C4-2B (cell line): ENCODE measurements around the gene RASGEF1B.

ENCODE experiments used
- H3K27ac ChIP-seq: fragments of 450-650 bp; 2 replicates; pipeline ENCODE4 v1.5.1; 2017
- ZFX ChIP-seq: fragments of 450-650 bp; IDR thresholded peaks from 2 replicates; pipeline ENCODE4 v1.6.1; 2017
- TF ChIP-seq, protein P1 (sequence below): fragments of 450-650 bp; conservative IDR thresholded peaks from 2 replicates; pipeline ENCODE4 v1.5.1; 2017; ENCODE audit warnings: mild to moderate bottlenecking

The RASGEF1B gene

DNA sequence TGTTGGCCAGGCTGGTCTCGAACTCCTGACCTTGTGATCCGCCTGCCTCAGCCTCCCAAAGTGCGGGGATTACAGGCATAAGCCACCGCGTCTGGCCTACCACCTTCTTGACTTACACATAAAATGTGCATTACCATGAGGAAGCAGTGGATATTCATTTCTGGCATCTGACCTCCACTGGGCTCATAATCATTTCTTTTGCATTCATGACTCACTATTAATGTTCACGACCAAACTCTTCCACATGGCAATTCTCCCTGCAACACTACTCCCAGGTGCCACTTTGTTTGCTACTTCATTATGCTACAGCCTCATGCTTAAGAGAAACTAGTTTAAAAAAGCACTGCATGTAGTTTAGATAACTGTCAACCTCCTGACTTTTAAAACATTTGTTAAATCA, 22.7 kb downstream of the RASGEF1B start:
- TF ChIP-seq, protein P1, sequence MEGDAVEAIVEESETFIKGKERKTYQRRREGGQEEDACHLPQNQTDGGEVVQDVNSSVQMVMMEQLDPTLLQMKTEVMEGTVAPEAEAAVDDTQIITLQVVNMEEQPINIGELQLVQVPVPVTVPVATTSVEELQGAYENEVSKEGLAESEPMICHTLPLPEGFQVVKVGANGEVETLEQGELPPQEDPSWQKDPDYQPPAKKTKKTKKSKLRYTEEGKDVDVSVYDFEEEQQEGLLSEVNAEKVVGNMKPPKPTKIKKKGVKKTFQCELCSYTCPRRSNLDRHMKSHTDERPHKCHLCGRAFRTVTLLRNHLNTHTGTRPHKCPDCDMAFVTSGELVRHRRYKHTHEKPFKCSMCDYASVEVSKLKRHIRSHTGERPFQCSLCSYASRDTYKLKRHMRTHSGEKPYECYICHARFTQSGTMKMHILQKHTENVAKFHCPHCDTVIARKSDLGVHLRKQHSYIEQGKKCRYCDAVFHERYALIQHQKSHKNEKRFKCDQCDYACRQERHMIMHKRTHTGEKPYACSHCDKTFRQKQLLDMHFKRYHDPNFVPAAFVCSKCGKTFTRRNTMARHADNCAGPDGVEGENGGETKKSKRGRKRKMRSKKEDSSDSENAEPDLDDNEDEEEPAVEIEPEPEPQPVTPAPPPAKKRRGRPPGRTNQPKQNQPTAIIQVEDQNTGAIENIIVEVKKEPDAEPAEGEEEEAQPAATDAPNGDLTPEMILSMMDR = no peak
- TF ChIP-seq ZFX = no peak
- no peak overlapping the region for H3K27ac ChIP-seq

DNA sequence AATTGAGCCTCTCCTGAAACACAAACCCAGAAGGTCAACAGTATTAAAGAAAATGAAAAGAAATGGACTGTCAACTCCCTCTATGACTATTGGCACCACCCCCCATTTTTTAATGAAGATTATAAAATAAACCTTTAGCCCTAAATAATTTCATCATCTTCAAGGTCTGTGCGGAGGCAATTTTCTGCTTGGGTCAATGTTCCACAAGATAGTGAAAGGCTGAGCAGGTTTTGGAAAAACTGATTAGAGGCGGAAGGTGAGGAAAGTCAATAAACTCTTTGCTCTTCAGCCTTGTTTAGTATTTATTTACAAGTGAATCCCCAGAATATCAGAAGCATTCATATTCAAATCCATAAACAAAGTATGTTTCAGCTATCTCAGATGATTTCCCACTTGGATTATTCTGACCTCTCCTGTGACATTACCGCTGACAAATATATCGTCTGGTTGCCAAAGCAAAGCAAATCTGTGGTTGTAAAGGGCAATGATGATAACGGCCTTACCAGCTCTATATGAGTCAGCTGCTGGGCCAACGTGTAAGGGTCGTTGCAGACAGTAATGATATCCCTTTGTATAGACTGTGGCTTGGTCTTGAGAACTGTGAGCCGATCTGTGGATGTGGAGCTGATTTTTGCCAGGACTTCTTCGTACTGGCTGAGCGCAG, 24.0 kb downstream of the RASGEF1B start:
- TF ChIP-seq, protein P1 = no peak
- no peak for TF ChIP-seq ZFX
- H3K27ac ChIP-seq = no peak overlapping the region

DNA sequence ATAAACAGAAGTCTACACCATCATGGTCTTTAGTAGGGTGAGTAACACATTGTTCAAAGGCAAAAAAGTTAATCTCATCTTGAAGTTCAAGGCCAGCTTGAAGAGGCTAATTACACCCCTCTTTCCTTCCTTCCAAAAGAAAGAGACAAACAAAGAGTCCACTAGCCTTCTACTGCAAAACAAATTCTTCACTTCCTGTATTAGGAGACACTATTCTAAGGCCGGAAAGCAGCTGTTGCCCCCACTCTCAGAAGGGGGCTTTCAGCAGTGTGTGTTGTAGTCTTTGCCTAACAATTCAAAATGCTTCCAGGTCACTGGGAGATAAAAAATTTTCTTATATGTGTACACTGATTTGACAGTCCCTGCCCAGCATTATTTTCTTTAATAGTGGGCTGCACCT, 25.1 kb downstream of the RASGEF1B start:
- no peak for TF ChIP-seq ZFX
- TF ChIP-seq, protein P1 = no peak

DNA sequence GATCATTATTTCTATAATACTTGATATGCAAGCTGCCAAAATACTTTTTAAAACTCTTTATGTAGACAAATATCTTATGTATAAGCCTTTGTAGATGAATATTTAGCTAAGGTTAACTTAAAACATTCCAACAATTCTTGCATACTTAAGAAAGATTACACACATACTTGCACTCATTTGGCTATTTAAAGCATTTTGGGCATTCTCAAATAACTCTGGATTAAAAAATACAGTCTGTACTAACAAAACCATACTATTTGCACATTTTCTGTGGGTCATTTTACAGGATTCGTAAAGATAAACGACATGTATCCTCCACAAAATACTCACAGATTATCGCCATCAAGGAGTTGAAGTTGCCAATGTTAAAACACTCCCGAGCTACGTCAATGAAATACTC, 26.5 kb downstream of the RASGEF1B start:
- H3K27ac ChIP-seq = no peak overlapping the region
- no peak for TF ChIP-seq ZFX
- TF ChIP-seq, protein P1 = no peak

More for the DNA sequence above, 25.1 kb downstream of the RASGEF1B start:
- H3K27ac ChIP-seq = no peak overlapping the region

DNA sequence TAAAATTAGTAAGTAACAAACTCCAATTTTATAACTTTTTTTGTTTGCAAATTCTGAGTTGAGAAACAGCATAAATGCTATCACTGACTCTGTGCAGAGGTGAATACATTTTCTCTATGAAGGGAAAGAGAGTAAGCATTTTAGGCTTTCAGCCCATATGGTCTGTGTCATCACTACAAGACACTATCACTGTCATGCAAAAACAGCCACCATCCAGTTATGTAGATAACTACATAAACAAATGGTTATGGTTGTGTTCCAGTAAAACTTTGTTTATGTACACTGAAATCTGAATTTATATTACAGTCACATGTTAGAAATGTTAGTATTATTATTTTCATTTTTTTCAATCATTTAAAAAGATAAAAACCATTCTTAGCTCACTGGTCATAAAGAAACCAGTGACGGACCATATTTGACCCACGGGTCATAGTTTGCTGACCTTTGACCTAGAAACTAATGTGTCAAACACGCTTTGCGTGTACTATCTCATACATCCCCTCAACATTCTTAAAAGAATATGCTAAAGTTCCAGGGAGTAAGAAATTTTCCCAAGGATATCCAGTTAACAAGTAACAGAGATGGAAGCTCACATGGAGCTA, 29.1 kb downstream of the RASGEF1B start:
- TF ChIP-seq, protein P1 = no peak
- no peak for TF ChIP-seq ZFX
- H3K27ac ChIP-seq = no peak overlapping the region

DNA sequence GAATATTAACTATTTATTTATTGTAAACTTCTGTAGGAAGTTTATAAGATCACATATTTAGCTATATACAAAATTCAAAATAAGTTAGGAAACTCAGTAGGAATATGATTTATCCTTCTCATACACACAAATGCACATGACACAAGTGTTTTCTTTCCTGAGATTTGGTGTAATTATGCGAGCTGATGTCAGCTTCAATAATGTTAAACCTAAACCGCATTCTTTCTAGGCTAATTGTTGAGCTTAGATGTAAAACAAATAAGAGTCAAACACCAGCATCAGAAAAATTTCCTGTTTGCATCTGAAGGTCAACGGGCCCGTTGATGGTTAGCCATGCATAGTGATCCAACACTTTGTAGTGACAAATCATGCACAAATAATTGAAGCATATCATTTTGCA, 30.8 kb downstream of the RASGEF1B start:
- H3K27ac ChIP-seq = no peak overlapping the region
- no peak for TF ChIP-seq ZFX
- TF ChIP-seq, protein P1 = no peak

DNA sequence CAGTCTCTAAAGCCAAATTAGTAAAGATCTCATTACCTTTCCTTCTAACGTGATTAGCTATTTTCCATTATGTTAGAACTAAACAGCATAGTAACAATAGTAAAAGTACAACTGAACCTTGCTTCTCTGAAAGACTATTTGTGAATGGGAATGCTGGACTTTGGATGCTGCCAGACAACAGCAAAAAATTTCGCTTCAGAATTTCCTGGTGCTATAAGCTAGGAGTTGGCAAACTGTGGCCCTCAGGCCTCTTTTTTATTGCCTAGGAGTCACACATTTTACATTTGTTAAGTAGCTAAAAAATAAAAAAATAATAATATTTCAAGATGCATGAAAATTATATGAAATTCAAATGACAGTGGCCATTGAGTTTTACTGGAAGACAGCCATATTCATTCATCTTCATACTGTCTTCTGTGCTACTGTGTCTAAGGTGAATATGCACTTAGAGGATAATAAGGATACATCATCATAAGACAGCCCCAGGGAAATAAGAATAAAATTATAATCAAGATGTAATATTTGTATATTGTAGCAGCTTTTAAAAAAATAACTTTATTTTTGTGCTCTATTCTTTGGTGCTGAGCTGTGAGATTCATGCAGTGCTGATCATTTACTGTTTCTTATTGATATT, 34.6 kb downstream of the RASGEF1B start:
- TF ChIP-seq, protein P1 = no peak
- TF ChIP-seq ZFX = no peak
- H3K27ac ChIP-seq = no peak overlapping the region
